ENCODE measurements around the gene MFSD6. TPM values are rescaled to one million over a fixed set of nuclear protein-coding genes. Genes with fewer than 3 reads are reported as not detected.

MFSD6 gene
- total RNA-seq, 1 experiment from 2014 or later: 4.7 TPM

GRCh38 chr2:190447766-190448165 lies 39.6 kb downstream of the MFSD6 start:
- no peak overlapping the region for H3K4me3 Mint-ChIP-seq
- TF ChIP-seq ZNF121 (CRISPR knock-in tag; IDR thresholded peaks at IDR 0.05): no peak
- TF ChIP-seq MYBL2 (CRISPR knock-in tag; IDR thresholded peaks at IDR 0.05): no peak
- TF ChIP-seq, protein P1, sequence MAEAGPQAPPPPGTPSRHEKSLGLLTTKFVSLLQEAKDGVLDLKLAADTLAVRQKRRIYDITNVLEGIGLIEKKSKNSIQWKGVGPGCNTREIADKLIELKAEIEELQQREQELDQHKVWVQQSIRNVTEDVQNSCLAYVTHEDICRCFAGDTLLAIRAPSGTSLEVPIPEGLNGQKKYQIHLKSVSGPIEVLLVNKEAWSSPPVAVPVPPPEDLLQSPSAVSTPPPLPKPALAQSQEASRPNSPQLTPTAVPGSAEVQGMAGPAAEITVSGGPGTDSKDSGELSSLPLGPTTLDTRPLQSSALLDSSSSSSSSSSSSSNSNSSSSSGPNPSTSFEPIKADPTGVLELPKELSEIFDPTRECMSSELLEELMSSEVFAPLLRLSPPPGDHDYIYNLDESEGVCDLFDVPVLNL (CRISPR knock-in tag; IDR thresholded peaks at IDR 0.05; ENCODE audit: borderline replicate concordance, low read depth): no peak

DNA sequence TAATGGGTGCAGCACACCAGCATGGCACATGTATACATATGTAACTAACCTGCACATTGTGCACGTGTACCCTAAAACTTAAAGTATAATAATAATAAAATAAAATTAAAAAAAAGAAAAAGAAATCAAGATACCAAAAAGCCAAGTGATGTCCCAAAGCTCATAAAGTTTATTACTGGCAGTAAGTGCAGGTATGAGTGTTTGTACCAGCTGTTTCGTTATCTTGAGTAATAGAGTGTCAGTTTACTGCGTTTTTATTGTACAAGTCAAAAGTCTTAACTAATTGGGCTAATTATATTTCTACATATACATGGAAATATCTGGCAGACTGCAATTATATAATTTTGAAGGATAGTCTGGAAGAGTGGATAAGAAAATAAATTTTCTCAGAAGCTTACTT lies 41.8 kb downstream of the MFSD6 start:
- DNase-seq (ENCODE audit: low spot score): no peak
- H3K36me3 Mint-ChIP-seq: no peaks in the 10 kb centered on the region
- no peak for ATAC-seq
- H3K27ac Mint-ChIP-seq: no peak overlapping the region
- ChIA-PET CTCF (no interaction called here), POLR2A (no interaction called here)
- H3K4me3 Mint-ChIP-seq: no peak overlapping the region
- no peaks in the 10 kb centered on the region for H3K4me1 Mint-ChIP-seq
- no peaks in the 10 kb centered on the region for H3K9me3 Mint-ChIP-seq
- H3K27me3 Mint-ChIP-seq (ENCODE audit: low read depth): no peaks in the 10 kb centered on the region
- no peak for TF ChIP-seq ZNF317 (CRISPR knock-in tag; IDR thresholded peaks at IDR 0.05; ENCODE audit: borderline replicate concordance, low read depth)
- no peak for TF ChIP-seq MYBL2 (CRISPR knock-in tag; IDR thresholded peaks at IDR 0.05)
- TF ChIP-seq, protein P2, sequence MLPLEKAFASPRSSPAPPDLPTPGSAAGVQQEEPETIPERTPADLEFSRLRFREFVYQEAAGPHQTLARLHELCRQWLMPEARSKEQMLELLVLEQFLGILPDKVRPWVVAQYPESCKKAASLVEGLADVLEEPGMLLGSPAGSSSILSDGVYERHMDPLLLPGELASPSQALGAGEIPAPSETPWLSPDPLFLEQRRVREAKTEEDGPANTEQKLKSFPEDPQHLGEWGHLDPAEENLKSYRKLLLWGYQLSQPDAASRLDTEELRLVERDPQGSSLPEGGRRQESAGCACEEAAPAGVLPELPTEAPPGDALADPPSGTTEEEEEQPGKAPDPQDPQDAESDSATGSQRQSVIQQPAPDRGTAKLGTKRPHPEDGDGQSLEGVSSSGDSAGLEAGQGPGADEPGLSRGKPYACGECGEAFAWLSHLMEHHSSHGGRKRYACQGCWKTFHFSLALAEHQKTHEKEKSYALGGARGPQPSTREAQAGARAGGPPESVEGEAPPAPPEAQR (CRISPR knock-in tag; IDR thresholded peaks at IDR 0.05): no peak

More at GRCh38 chr2:190447766-190448165, 39.6 kb downstream of the MFSD6 start:
- CTCF ChIA-PET: no interaction called here
- Mint-ChIP-seq H3K9me3 (no peaks in the 10 kb centered on the region), H3K36me3 (no peaks in the 10 kb centered on the region), H3K27ac (no peak overlapping the region), H3K4me1 (no peaks in the 10 kb centered on the region), H3K27me3 (ENCODE audit: low read depth) (no peaks in the 10 kb centered on the region)
- DNase-seq (ENCODE audit: low spot score) (no peak), ATAC-seq (no peak)
- POLR2A ChIA-PET: no interaction called here

- TF ChIP-seq ATF1 (CRISPR knock-in tag; IDR thresholded peaks at IDR 0.05): no peak
- TF ChIP-seq ELF4 (CRISPR knock-in tag; IDR thresholded peaks at IDR 0.05; ENCODE audit: low read depth): no peak
- TF ChIP-seq, protein P3, sequence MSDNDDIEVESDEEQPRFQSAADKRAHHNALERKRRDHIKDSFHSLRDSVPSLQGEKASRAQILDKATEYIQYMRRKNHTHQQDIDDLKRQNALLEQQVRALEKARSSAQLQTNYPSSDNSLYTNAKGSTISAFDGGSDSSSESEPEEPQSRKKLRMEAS (CRISPR knock-in tag; IDR thresholded peaks at IDR 0.05): no peak
- TF ChIP-seq SP1 (CRISPR knock-in tag; conservative IDR thresholded peaks at IDR 0.05): no peak
- no peak for TF ChIP-seq GRHL2 (CRISPR knock-in tag; IDR thresholded peaks at IDR 0.05; ENCODE audit: insufficient replicate concordance, severe bottlenecking)
- TF ChIP-seq IRF2 (CRISPR knock-in tag; IDR thresholded peaks at IDR 0.05; ENCODE audit: borderline replicate concordance, low read depth): no peak
- TF ChIP-seq CTCF (IDR thresholded peaks at IDR 0.05): no peak
- Mint-ChIP-seq H3K36me3 (no peaks in the 10 kb centered on the region), H3K4me1 (no peaks in the 10 kb centered on the region), H3K9me3 (no peaks in the 10 kb centered on the region), H3K27ac (no peak overlapping the region), H3K4me3 (no peak overlapping the region), H3K27me3 (ENCODE audit: low read depth) (no peaks in the 10 kb centered on the region)
- no peak for ATAC-seq
- ChIA-PET POLR2A (no interaction called here), CTCF (no interaction called here)
- no peak for DNase-seq (ENCODE audit: low spot score)
These were observed 42.2 kb downstream of the MFSD6 start for GRCh38 chr2:190450363-190450762.

GRCh38 chr2:190451561-190452176 lies 43.5 kb downstream of the MFSD6 start:
- no peaks in the 10 kb centered on the region for H3K27me3 Mint-ChIP-seq (ENCODE audit: low read depth)

More at GRCh38 chr2:190451561-190452176, 43.5 kb downstream of the MFSD6 start:
- H3K27ac Mint-ChIP-seq: no peak overlapping the region
- no peak for ATAC-seq
- TF ChIP-seq PREB (CRISPR knock-in tag; IDR thresholded peaks at IDR 0.05; ENCODE audit: borderline replicate concordance) (no peak), ZNF416 (CRISPR knock-in tag; IDR thresholded peaks at IDR 0.05) (no peak), MXD4 (CRISPR knock-in tag; IDR thresholded peaks at IDR 0.05; ENCODE audit: borderline replicate concordance) (no peak), ESRRA (CRISPR knock-in tag; IDR thresholded peaks at IDR 0.05; ENCODE audit: borderline replicate concordance) (no peak), HMGA2 (CRISPR knock-in tag; IDR thresholded peaks at IDR 0.05) (no peak), TEAD4 (CRISPR knock-in tag; IDR thresholded peaks at IDR 0.05) (no peak), E2F5 (CRISPR knock-in tag; IDR thresholded peaks at IDR 0.05) (no peak), ZNF263 (CRISPR knock-in tag; IDR thresholded peaks at IDR 0.05; ENCODE audit: low read depth) (no peak), ZNF317 (CRISPR knock-in tag; IDR thresholded peaks at IDR 0.05; ENCODE audit: borderline replicate concordance, low read depth) (no peak)
- no peak overlapping the region for H3K4me3 Mint-ChIP-seq
- DNase-seq (ENCODE audit: low spot score): no peak
- H3K9me3 Mint-ChIP-seq: no peaks in the 10 kb centered on the region
- H3K36me3 Mint-ChIP-seq: no peaks in the 10 kb centered on the region
- CTCF ChIA-PET: no interaction called here
- no peaks in the 10 kb centered on the region for H3K4me1 Mint-ChIP-seq
- POLR2A ChIA-PET: no interaction called here
